GM19452 (cell line): ENCODE measurements around the gene FGFR2.
"Not testable (repeated sequence)": the region's sequence is repeated elsewhere in the genome, so short reads cannot be mapped to it uniquely, and the experiment has no call there.

ENCODE experiments used
- ATAC-seq: cut with Tn5 transposase; IDR thresholded peaks from one replicate; pipeline ENCODE4 v1.9.1; 2021; ENCODE audit not compliant: unreplicated experiment

FGFR2 gene

DNA sequence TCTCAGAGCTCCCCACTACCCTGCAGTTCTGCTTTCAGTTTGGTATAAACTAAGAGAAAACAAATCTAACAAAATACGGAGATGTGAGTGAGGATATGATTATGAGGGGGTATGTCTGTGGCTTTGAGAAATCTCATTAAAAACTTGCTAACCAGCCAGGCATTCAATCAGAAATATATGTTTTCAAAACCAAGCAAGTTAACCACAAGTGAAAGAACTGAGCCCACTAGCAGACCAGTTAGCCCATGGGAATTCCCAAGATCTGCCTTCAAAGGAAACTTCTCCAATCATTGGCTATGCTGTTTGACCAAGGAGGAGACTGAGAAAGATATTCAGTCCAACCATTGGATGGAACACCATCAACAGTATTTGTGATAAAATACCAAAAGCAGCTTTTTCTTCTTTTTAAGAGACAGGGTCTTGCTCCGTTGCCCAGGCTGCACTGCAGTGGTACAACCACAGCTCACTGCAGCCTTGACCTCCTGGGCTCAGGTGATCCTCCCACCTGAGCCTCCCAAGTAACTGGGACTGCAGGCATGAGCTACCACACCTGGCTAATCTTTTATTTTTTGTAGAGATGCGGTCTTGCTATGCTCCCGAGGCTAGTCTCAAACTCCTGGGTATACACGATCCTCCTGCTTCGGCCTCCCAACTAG is 41.2 kb downstream of the FGFR2 start:
- ATAC-seq: no peak

DNA sequence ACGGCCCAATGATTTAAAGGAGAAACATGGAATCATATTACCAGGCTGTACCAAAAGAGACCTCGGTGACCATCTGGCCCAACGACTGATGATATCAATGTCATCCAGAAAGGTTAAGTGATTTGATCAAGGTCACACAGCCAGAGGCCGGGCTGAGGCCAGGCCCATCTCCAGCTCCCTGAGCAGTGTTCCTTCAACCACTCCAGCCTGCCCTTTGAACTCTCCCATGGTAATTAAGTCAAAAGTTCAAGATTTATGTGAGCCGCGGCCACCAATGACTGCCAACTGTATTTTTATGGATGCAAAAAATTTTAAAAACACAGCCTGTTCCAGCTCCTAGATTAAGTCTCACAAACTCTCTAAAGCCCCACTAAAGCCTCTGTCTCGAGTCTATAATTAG is 41.8 kb downstream of the FGFR2 start:
- no peak for ATAC-seq

DNA sequence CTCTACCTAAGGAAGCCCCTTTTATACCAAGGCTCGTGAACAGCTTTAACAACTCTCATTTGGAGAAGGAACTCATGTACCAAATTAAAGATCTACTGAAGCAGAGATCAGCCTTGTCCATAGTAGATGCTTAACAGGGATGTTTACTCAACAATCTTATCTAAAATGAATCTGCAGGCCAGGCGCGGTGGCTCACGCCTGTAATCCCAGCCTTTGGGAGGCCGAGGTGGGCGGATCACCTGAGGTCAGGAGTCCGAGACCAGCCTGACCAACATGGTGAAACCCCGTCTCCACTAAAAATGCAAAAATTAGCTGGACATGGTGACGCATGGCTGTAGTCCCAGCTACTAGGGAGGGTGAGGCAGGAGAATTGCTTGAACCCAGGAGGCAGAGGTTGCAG is 43.3 kb downstream of the FGFR2 start:
- not testable (repeated sequence) for ATAC-seq

DNA sequence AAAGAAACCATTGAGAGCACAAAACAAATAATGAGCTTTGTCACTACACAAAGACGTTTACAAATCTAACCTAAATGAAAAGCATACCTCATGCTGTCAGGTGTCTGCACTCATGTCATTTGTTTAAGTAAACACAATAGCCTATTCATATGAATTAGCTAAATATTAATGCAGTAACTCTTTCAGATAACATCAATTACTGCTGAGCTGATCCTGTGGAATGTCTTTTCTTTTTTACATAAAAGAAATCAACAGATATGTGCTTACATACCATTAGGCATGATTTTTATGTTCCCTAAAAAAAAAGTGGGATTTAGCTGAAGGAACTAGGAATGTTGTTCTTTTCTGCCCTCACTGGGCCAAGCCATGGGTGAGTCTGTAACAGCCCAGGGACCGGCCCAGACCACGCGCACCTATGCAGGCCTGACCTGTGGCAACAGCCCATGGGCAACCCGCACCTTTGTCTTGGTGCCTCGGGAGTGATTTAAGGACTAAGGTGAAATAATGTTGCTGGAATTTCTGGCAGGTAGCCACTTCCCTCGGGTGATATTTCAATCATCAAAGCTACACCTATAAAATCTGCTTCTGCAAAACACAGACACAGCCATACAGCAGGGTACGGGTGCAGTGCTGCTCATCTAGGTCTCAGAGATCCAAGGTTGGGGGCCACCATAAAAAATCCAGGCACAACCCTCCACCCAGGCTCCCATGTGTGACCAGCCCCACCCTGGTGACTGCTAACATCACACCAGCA is 44.6 kb downstream of the FGFR2 start:
- ATAC-seq: no peak

DNA sequence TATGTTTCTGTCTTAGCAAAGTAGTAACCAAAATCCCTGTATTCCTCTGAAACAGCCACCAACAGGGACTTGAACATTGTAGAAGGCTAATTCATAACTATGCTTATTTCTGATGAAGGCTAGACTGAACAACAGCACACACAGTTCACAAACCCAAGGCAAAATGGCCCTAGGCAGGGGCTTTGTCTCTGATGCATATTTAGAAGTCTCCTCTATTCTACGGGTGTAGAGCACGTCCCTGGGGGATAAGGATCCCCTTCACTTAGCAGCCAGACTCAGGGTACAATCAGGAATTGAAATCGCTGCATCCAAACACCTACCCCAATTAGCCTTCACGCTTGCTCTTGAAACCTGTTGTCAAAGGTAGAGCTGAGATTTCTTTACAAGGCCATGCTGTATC is 45.5 kb downstream of the FGFR2 start:
- ATAC-seq: no peak

DNA sequence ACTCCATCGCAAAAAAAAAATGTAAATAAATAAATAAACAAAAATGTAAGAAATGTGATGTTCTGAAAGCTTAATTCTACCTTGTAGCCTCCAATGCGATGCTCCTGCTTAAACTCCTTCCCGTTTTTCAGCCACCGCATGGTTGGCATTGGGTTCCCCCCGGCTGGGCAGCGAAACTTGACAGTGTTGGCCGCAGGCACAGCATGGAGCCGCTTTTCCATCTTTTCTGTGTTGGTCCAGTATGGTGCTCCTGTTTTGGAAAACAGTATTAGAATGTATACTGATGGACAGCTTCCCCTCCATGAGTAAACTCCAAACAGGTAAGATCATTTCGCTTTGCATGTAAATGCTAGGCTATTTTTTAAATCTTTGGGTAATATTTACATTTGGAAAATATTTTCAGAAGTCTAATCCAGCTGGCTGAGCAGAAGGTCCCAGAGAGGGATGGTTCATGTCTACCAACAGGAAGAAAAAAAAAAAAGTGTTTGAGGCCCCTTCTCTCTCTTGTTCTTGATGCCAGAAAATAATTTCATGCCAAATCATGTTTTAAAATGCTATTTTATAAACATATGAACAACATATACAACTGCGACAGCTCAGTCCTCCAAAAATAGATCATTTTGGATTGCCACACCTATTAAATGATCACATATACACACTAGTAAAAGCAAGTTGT is 46.9 kb downstream of the FGFR2 start:
- no peak for ATAC-seq

DNA sequence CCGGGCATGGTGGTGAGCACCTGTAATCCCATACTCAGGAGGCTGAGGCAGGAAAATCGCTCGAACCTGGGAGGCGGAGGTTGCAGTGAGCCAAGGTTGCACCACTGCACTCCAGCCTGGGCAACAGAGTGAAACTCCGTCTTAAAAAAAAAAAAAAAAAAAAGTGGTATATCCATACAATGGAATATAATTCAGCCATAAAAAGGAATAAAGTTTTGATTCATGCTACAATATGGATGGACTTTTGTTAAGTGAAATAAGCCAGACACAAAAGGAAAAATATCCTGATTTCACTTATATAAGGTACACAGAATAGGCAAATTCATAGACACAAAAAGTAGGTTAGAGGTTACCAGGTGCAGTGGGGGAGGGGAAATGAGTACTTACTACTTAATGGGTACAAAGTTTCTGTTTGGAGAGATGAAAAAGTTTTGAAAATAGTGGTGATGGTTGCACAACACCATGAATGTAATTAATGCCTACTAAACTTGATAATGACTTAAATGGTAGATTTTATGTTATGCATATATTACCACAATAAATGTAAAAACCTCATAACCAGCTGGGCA is 53.9 kb downstream of the FGFR2 start:
- ATAC-seq: no peak

DNA sequence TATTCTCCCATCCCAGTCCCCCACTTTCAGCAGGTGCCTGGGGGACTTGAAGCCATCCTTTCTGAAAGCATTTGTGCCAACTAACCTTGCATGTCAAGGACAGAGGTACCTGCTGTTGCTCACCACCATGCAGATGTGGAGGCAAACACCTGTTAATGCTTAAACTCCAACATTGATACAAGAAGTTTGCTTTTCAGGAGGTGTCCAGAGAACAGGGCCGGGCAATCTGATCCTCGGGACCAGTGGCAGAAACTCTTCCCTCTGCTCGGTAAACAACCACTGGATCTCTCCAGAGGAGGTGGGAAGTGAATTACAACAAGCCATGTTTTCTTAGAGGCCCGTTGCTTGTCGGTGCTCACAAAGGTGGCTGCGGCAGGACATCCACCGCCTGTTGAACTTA is 54.7 kb downstream of the FGFR2 start:
- ATAC-seq: no peak

DNA sequence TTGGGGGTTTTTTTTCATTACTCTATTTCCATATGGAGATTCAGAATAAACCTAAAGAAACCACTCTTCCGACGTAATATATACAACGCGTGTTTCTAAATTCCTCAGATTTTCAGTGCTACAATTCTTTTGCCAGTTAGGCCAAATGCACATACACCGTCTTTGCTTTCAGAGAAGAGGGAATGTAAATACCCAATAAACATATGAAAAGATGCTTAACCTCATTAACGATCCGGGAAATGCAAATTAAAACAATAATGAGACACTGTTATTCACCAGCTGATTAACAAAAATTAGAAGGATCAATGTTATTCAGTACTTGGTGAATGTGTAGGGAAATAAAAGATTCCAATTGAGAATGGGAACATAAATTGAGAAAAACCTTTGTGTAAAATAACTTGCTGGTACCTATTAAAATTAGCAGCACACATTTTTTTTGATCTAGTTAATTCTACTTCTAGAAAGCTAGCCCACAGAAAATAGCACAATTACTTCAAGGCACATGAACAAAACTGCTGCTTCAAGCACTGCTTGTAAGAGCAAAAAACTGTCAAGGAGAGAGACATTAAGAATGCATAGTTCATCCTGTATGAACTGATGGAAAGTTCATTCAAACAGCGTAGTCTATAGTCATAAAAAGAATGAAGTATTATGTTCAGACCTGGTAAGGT is 56.7 kb downstream of the FGFR2 start:
- ATAC-seq: no peak

DNA sequence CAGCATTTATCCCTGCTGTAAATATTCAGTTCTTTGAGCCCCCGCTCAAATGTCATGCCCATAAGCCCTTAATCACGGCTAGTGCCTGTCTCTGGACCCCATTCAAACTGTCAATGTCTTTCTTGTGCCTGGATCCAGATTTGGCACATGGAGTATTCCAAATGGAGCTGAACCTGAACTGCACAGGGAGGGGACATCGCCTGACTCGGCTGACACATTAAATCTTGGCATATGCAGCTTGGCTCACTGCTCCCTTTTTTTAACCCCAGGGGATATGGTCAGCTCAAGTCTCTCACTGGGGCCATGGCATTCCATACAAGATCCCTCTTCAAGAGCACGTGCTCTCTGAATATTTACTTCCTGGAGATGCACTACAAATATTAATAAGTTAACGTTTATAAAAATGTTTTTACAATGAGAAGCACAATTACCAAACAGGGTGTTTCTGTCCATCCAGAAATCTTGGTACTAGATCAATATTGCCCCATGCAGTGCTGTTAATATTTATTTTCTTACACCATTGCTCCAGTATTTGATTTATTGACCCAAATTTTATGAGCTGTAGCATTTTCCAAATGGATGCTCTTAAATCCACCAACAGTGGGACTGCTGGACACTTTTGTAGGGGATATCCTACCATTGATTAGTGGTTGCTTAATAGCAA is 57.4 kb downstream of the FGFR2 start:
- no peak for ATAC-seq

DNA sequence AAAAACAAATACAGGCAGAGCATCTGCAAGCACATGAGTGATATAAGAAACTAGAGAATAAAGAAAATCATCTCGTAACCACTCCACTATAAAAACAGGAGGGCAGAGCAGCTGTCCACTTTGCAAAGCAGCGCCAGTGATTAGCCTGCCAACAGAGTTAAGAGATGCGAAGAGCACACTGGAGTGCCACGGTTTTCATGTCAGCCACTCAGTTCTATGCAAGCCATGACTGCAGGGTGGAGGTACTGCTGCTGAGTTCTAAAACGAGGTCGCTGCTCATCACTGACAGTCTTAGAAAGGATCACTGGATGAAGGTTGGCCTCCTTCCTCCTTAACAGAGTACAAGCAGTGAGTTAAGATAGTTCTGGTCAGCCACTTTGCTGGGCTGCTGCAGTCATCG is 58.5 kb downstream of the FGFR2 start:
- no peak for ATAC-seq

DNA sequence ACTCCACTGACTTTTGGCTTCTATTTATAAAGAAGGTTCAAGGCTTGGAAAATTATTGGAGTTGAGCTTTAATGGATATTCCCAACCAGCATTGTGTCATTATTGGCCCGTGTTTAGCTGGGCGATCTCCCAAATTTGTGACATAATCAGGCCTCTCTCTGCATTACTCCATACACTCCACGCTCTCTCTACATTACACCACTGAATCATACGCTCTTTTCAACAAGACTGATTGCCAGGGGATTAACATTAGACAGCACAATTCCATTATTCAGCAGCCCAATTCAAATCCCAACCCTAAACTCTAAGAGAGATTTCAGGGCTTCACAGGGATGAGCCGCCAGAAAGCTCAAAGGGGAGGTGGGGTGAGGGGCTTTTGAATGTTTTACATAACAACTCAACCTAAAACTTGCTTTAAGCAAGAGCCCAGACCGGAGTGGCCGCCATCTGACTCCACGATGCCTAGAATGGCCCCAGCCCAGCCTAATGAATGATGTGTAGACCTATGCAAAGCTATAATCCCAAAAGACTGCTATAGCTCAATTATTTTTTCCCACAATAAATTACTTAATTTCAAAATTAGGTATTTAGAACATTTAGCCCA is 61.8 kb downstream of the FGFR2 start:
- ATAC-seq: no peak

DNA sequence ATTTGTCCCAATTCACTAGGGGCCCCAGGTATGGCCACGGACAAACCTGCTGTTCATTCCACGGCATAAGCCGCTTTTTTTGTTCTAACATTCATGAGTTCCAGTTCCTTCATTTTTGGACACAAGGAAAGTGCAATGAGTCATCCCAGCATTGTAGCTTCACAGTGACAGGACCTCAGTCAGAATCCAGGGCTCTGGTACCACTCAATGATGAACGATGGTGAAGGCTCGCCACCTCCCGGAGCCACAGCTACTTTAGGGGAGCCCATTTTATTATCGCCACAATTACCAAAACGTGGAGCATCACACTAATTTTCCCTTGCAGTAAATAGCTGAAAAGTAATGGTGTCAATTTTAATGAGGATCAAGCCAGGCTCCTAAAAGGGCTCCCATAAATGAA is 62.9 kb downstream of the FGFR2 start:
- no peak for ATAC-seq

DNA sequence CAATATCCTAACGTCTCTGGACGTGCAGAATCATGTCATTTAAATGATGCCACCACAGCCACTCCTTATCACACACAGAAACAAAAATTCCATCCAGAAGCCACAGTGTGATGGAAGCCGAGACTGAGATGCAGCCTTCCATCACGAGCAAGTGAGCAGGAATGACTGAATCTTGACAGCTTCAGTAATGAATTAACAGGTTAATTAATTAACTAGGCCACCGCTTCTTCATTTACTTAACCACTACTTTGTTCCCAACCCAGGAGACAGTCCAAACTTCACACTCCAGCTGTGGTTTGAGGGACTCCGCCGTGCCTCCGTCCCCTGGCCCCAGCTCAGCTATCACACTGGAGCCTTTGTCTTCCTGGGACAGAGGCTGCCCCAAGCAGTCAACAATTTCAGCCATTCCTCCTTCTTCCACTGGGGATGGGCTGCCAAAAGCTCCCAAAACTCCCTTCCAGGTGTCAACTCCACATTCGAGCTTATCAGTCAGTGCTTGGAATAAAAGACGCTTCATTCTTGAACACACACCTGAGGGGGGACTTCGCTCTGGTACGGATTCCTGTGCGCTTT is 65.9 kb downstream of the FGFR2 start:
- ATAC-seq: no peak

DNA sequence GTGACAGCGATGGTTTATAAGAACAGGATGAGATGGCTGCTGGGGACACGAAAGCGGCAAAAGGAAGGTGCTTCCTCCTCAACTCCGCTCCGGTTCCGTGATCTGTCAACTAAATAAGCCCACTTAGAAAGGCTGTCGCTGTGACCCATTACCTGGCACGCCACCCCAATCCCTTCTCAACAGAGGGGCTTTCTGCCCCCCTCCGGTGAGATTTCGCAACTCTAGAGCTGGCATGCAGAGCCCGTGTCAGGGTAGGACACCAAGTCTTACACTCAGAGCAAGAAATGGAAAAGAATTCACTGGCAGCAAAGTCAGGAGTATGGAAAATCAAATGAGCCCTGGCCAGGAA is 66.4 kb downstream of the FGFR2 start:
- no peak for ATAC-seq

DNA sequence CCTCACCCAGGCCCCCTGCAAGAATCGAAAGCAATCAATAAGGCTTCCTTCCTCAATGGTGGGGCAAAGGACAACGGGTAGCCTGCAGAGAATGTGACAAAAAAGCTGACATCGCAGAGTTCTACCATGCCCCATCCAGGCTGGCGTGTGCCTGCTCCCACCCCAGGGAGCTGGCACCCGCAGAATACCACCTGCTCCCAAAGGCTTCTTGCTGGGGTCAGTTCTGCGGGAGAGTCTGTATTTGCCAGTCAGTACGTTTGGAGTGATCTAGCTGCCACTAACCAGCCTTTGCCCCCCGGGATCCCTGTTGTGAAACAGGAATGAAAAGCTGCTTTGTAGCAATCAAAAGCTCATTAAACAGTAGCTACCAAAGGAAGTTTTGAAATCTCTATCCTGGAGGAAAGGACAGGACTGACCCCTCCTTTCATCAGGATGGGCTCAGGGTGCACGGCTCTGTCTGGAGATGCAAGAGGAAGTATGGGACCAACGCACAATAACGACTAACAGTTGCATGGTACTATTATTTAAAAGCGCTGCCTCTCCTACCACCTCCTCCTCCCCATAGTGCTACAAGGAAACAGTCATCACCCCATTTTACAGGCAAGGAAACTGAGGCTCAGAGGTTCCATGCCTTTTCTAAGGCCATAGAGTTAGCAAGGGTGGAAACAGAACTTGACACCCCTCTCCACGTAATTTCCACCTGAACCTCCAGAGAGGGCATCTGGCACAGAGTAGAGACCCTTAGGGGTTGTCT is 67.0 kb downstream of the FGFR2 start:
- ATAC-seq: no peak

DNA sequence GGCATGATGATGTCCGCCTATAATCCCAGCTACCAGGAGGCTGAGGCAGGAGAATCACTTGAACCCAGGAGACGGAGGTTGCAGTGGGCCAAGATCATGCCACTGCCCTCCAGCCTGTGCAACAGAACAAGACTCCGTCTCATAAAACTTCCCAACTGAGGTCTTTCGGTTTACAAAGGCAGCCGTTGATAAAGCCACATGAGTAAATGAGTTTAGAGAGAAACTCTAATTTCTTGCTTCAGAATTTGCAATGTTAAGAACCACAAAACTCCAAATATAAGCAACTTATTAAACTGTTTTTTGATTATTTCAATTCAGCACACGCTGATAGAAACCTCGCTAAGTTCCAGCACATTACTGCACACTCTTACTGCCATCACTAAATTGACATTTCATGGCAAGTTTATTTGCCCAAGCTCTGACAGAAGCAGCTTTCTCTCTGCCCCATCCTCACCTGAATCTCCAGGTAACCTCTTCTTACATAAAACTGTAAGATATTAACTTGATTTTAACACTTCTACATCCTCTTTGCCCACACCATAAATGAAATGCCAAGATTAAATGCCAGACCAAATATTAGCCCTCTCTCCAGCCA is 67.7 kb downstream of the FGFR2 start:
- no peak for ATAC-seq

DNA sequence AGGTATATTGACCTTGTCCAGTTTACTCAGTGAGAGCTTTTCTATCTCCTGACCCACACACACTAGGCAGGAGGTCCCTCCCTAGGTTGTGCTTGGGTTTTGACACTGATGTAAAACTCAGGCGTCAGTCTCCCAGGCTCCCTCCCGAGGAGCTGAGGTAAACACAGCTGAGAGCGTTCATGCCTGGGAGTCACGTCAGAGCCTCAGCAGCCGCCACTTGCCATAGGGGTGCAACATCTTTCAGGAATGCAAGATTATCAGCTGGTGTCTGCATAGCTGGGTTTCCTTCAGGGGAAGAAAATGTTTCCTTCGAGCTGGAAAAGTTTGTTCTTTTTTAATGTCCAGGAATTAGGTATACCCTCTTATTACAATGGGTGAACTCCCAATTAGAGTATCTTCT is 70.6 kb downstream of the FGFR2 start:
- ATAC-seq: no peak

DNA sequence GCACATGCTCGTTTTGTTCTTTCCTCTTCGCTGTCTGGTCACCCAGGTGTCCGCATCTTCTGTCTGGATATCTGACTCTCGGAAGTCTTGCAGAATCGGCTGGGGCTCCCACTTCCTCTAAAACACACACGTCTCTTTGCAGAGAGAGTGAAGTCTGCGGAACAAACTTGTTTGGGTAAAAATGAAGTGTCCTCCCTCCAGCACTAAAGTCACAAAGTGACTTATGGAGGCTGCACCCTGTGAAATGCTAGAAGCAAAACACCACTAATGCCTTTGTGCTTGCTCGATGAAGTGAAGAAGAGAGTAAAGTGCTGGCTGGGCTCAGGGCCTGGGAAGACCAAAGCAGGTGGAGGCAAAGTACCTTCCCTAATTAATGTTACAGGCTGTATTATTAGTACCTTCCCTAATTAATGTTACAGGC is 71.4 kb downstream of the FGFR2 start:
- ATAC-seq: no peak
